HFF-Myc (cell line): ENCODE data around the gene CHL1.
A peak's percentile ranks its signal among the peaks of the same experiment; 100 is the strongest.

Source experiments
- DNase-seq: peaks from one replicate; pipeline ENCODE4 v3.0.0-alpha.2; 2011; ENCODE audit warnings: low read depth; ENCODE audit errors: extremely low read depth
- H3K4me3 ChIP-seq: replicated peaks from 2 replicates; pipeline ENCODE4 v1.5.1; 2011; ENCODE audit warnings: low read depth, mild to moderate bottlenecking, control low read depth, low read length
- TF ChIP-seq, protein P1 (sequence below): IDR thresholded peaks from 2 replicates; pipeline ENCODE4 v1.5.1; 2012; ENCODE audit warnings: mild to moderate bottlenecking, low read depth, low read length, control low read depth; ENCODE audit errors: missing control alignments

Gene CHL1

DNA sequence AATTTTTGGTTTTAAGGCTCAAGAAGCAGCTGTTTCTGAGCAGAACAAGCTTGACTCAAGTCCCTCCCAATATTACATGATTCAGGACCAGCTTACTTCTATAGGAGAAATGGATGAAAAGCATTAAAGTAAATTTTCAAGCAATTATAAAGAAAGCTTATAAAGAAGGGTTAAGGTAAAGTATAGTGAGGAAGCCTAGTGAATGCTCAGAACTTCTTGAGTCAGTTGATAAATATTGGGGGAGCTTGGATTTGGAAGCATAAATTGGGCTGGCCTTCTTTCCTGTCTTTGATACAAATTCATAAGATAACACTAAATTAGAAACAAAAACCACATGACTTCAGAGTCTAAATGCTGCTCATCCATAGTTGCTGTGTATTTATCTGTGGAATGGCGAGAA is 156.0 kb downstream of the CHL1 start:
- DNase-seq = no peak
- no peak overlapping the region for H3K4me3 ChIP-seq
- TF ChIP-seq, protein P1, sequence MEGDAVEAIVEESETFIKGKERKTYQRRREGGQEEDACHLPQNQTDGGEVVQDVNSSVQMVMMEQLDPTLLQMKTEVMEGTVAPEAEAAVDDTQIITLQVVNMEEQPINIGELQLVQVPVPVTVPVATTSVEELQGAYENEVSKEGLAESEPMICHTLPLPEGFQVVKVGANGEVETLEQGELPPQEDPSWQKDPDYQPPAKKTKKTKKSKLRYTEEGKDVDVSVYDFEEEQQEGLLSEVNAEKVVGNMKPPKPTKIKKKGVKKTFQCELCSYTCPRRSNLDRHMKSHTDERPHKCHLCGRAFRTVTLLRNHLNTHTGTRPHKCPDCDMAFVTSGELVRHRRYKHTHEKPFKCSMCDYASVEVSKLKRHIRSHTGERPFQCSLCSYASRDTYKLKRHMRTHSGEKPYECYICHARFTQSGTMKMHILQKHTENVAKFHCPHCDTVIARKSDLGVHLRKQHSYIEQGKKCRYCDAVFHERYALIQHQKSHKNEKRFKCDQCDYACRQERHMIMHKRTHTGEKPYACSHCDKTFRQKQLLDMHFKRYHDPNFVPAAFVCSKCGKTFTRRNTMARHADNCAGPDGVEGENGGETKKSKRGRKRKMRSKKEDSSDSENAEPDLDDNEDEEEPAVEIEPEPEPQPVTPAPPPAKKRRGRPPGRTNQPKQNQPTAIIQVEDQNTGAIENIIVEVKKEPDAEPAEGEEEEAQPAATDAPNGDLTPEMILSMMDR = no peak

DNA sequence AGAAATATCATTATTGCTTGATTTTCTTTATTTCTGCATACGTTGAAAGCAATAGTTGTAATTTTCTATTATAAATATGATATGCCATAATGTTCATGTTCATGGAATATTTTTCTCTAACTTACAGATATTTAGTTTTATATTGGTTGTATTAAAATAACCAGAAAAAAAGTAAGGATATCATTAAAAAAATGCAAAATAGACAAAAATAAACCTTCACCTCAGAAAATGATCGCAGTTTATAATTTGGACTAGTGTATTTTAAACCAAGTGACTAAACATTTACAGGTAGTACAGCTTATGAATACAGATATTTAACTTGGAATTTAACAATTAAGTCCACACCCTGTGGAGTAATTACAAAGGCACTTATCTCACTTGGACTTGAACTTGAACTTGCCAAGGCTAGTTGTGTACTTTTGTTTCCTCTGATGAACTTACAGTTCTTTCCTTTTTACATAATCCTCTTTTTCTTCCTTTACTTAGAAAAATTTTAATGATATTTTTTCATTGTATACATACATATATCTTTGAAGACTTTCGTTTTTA is 156.7 kb downstream of the CHL1 start:
- TF ChIP-seq, protein P1 = no peak
- no peak for DNase-seq
- H3K4me3 ChIP-seq = no peak overlapping the region

DNA sequence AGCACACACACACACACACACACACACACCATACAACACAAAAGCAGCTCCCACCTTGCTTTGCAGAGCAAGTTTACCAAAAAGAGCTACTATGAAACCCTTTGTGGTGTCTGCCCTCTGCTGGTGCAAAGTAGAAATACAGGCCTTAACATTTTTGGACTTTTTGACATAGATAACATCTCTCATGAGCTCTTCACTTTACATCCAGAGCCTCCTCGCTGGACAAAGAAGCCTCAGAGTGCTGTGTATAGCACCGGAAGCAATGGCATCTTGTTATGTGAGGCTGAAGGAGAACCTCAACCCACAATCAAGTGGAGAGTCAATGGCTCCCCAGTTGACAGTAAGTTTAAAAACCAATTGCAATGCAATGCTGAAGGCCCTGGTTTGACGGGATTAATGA is 157.9 kb downstream of the CHL1 start:
- TF ChIP-seq, protein P1 = peak; percentile 63
- peak; percentile 7 for DNase-seq
- H3K4me3 ChIP-seq = no peak overlapping the region

DNA sequence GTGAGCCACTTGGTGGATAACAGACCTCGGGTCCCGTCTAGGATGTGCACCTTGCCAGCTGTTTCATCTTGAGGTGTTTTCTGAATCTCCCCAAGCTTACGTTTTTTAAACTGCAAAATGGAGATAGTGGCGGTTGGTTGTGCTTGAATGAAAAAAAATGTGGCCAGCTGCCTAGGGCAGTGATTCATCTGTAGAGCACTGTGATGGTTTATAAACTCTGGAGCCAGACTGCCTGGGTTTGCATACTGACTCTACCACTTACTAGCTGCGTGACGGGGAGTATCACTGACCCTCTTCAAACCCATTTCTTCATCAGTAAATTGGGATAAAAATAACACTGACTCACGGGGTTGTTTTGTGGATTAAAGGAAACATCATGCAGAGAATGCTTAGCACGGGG is 159.1 kb downstream of the CHL1 start:
- no peak for DNase-seq
- H3K4me3 ChIP-seq = no peak overlapping the region
- TF ChIP-seq, protein P1 = no peak

DNA sequence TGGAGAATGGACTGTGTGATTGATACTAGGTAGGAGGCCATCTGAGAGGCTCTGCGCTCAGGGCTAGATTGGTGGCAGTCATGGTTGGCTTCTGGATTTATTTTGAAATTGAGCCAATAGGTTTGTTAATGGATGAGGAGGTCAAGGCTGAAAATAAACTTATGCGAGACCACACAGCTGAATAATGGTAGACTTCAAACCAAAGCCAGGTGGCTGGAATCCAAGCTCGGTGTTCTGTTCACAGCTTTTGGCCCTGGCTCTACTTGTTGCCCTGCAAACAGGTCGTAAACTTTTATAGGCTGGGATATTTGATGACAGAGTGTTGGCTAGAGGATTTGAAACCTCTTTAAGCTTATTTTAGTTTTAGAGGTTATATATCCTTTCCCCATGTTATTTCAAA is 160.4 kb downstream of the CHL1 start:
- no peak overlapping the region for H3K4me3 ChIP-seq
- no peak for DNase-seq
- TF ChIP-seq, protein P1 = no peak

DNA sequence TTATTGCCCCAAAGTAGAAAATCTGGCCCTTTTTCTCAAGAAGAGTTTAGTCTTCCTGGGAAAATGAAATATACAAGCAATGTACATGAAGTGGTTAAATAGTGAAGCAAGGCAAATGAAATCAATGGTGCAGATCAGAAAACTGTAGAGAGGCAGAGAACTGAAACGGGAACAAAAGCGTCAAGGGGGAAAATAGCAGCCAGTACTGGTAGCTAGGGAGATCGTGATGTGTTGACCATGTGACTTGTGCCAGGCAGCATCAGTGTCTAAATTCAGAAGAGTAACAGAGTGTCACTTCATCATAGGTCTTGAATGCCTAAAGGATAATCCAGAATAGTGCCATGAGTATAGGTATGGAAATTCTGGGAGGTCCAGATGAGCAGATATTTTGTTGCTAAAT is 163.1 kb downstream of the CHL1 start:
- TF ChIP-seq, protein P1 = no peak
- H3K4me3 ChIP-seq = no peak overlapping the region
- no peak for DNase-seq
